ENCODE measurements around the gene PRPF38A. TPM values are rescaled to one million over a fixed set of nuclear protein-coding genes. Genes with fewer than 3 reads are reported as not detected.

The PRPF38A gene
- total and polyA plus RNA-seq, 4 donors = 13.6 to 37.9 (median 27.6) TPM

- WGBS, 2 donors = 80 to 88% methylated on average over 3 of the region's 3 CpGs
Observed at GRCh38 chr1:52426371-52426770, 22.0 kb downstream of the PRPF38A start.

GRCh38 chr1:52427152-52427551 is 22.8 kb downstream of the PRPF38A start:
- no peak overlapping the region for H3K9ac ChIP-seq (ENCODE audit: insufficient read depth in 1 of 2, low read length in 2 of 2)
- H3K27ac ChIP-seq (ENCODE audit: low read depth in 1 of 2, low read length in 1 of 2) = no peak overlapping the region
- WGBS, 2 donors = 97 to 98% methylated on average over 1 of the region's 1 CpG
- no peak overlapping the region for H3K4me3 ChIP-seq
- no peaks in the 10 kb centered on the region for H3K9me3 ChIP-seq (ENCODE audit: control insufficient read depth in 4 of 4, insufficient read depth in 3 of 4, low read length in 3 of 4)
- peaks cover 6 to 26% (median 13%) of the 10 kb centered on the region in 4 donors for H3K36me3 ChIP-seq (ENCODE audit: control insufficient read depth in 4 of 4, insufficient read depth in 4 of 4, low read length in 4 of 4)
- H3K4me1 ChIP-seq (ENCODE audit: control insufficient read depth in 5 of 5, insufficient read depth in 5 of 5, low read length in 5 of 5) = peaks cover 0 to 8% (median 0%) of the 10 kb centered on the region in 5 donors
- no peak for DNase-seq
- no peak for TF ChIP-seq CTCF (IDR thresholded peaks at IDR 0.05; ENCODE audit: control extremely low read depth, extremely low read depth)
- ATAC-seq (ENCODE audit: insufficient read depth, low FRiP score) = no peak
- no peaks in the 10 kb centered on the region for H3K27me3 ChIP-seq (ENCODE audit: control insufficient read depth in 3 of 3, insufficient read depth in 3 of 3, low read length in 2 of 3)

More at GRCh38 chr1:52426371-52426770, 22.0 kb downstream of the PRPF38A start:
- no peak overlapping the region for H3K4me3 ChIP-seq
- H3K4me1 ChIP-seq (ENCODE audit: control insufficient read depth in 5 of 5, insufficient read depth in 5 of 5, low read length in 5 of 5) = peaks cover 0 to 8% (median 0%) of the 10 kb centered on the region in 5 donors
- ATAC-seq (ENCODE audit: insufficient read depth, low FRiP score) (no peak), DNase-seq (peak in 2 of 3 donors; percentile 22 to 40)
- H3K9ac ChIP-seq (ENCODE audit: insufficient read depth in 1 of 2, low read length in 2 of 2) = no peak overlapping the region
- H3K9me3 ChIP-seq (ENCODE audit: control insufficient read depth in 4 of 4, insufficient read depth in 3 of 4, low read length in 3 of 4) = no peaks in the 10 kb centered on the region
- no peak overlapping the region for H3K27ac ChIP-seq (ENCODE audit: low read depth in 1 of 2, low read length in 1 of 2)
- no peak for TF ChIP-seq CTCF (IDR thresholded peaks at IDR 0.05; ENCODE audit: control extremely low read depth, extremely low read depth)
- peaks cover 6 to 30% (median 11%) of the 10 kb centered on the region in 4 donors for H3K36me3 ChIP-seq (ENCODE audit: control insufficient read depth in 4 of 4, insufficient read depth in 4 of 4, low read length in 4 of 4)
- H3K27me3 ChIP-seq (ENCODE audit: control insufficient read depth in 3 of 3, insufficient read depth in 3 of 3, low read length in 2 of 3) = no peaks in the 10 kb centered on the region

GRCh38 chr1:52432807-52433206 is 28.4 kb downstream of the PRPF38A start:
- 91 to 93% methylated on average over 8 of the region's 8 CpGs for WGBS, 2 donors
- Histone ChIP-seq H3K9me3 (ENCODE audit: control insufficient read depth in 4 of 4, insufficient read depth in 3 of 4, low read length in 3 of 4) (no peaks in the 10 kb centered on the region), H3K27me3 (ENCODE audit: control insufficient read depth in 3 of 3, insufficient read depth in 3 of 3, low read length in 2 of 3) (no peaks in the 10 kb centered on the region), H3K4me1 (ENCODE audit: control insufficient read depth in 5 of 5, insufficient read depth in 5 of 5, low read length in 5 of 5) (no peaks in the 10 kb centered on the region), H3K4me3 (no peak overlapping the region), H3K9ac (ENCODE audit: insufficient read depth in 1 of 2, low read length in 2 of 2) (no peak overlapping the region), H3K27ac (ENCODE audit: low read depth in 1 of 2, low read length in 1 of 2) (no peak overlapping the region), H3K36me3 (ENCODE audit: control insufficient read depth in 4 of 4, insufficient read depth in 4 of 4, low read length in 4 of 4) (peaks cover 13 to 28% (median 19%) of the 10 kb centered on the region in 4 donors)
- no peak for DNase-seq
- TF ChIP-seq CTCF (IDR thresholded peaks at IDR 0.05; ENCODE audit: control extremely low read depth, extremely low read depth) = no peak
- no peak for ATAC-seq (ENCODE audit: insufficient read depth, low FRiP score)

DNA sequence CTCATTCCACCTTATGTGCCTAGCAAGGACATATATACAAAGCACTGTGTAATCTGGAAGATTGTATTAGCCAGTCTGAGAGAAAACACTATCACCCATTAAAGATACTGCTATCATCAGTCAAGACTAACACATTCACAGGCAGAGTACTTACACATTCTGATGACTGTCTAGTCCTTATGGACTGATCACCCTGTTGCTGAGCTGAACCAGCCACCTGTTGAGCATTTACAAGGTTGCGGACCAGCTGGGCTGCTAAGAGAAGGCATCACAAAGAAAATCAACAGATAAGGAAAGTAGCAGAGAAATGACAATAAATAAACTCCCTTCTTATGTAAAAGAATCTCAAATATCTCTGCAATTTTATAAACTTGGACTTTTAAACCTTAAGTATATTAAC is 30.8 kb downstream of the PRPF38A start:
- H3K4me1 ChIP-seq (ENCODE audit: control insufficient read depth in 5 of 5, insufficient read depth in 5 of 5, low read length in 5 of 5) = no peaks in the 10 kb centered on the region
- peaks cover 12 to 31% (median 22%) of the 10 kb centered on the region in 4 donors for H3K36me3 ChIP-seq (ENCODE audit: control insufficient read depth in 4 of 4, insufficient read depth in 4 of 4, low read length in 4 of 4)
- 94 to 97% methylated on average over 1 of the region's 1 CpG for WGBS, 2 donors
- no peaks in the 10 kb centered on the region for H3K27me3 ChIP-seq (ENCODE audit: control insufficient read depth in 3 of 3, insufficient read depth in 3 of 3, low read length in 2 of 3)
- no peak overlapping the region for H3K27ac ChIP-seq (ENCODE audit: low read depth in 1 of 2, low read length in 1 of 2)
- no peak overlapping the region for H3K9ac ChIP-seq (ENCODE audit: insufficient read depth in 1 of 2, low read length in 2 of 2)
- ATAC-seq (ENCODE audit: insufficient read depth, low FRiP score) (no peak), DNase-seq (no peak)
- no peaks in the 10 kb centered on the region for H3K9me3 ChIP-seq (ENCODE audit: control insufficient read depth in 4 of 4, insufficient read depth in 3 of 4, low read length in 3 of 4)
- TF ChIP-seq CTCF (IDR thresholded peaks at IDR 0.05; ENCODE audit: control extremely low read depth, extremely low read depth) = no peak
- H3K4me3 ChIP-seq = no peak overlapping the region
